IPS DF 6.9 (cell line): Measurements from ENCODE around the gene ARHGEF4.
A peak's percentile ranks its signal among the peaks of the same experiment; 100 is the strongest.

ENCODE experiments used
- DNase-seq: peaks from one replicate; pipeline ENCODE4 v3.0.0-alpha.2; 2013; ENCODE audit warnings: low read depth, low spot score
- H3K27ac ChIP-seq: one replicate; pipeline ENCODE4 v1.5.1; 2013; ENCODE audit warnings: low read length, control low read depth
- H3K27me3 ChIP-seq: 2 replicates; pipeline ENCODE4 v1.6.1; 2013; ENCODE audit warnings: mild to moderate bottlenecking, low read length; ENCODE audit not compliant: control insufficient read depth, insufficient read depth
- H3K36me3 ChIP-seq: 2 replicates; pipeline ENCODE4 v1.6.1; 2013; ENCODE audit warnings: low read length; ENCODE audit not compliant: control insufficient read depth, insufficient read depth
- H3K4me1 ChIP-seq: 2 replicates; pipeline ENCODE4 v1.6.1; 2013; ENCODE audit warnings: low read length; ENCODE audit not compliant: control insufficient read depth, insufficient read depth
- H3K4me3 ChIP-seq: 2 replicates; pipeline ENCODE4 v1.5.1; 2013; ENCODE audit warnings: mild to moderate bottlenecking, low read length
- H3K9me3 ChIP-seq: 2 replicates; pipeline ENCODE4 v1.6.1; 2013; ENCODE audit warnings: low read length, inconsistent platforms; ENCODE audit not compliant: control insufficient read depth, insufficient read depth
- WGBS: extraction: QIAGEN DNeasy Blood & Tissue Kit; methylation state at CpG from one replicate; pipeline ENCODE4 v1.1.7; 2013; ENCODE audit warnings: mixed read lengths, missing lambda C conversion rate; ENCODE audit not compliant: insufficient read length, insufficient coverage; 5-methylcytosine and 5-hydroxymethylcytosine counted together

ARHGEF4 gene

DNA sequence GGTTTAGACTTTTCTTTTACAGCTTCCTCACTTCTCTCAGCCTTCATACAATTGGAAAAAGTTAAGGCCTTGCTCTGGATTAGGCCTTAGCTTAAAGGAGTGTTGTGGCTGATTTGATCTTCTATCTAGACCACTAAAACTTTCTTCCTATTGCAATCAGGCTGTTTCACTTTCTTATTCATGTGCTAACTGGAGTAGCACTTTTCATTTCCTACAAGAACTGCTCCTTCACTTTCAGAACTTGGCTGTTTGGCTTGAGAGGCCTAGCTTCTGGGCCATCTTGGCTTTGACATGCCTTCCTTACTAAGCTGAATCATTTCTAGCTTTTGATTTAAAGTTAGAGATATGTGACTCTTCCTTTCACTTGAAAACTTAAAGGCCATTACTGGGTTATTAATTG lies 114.3 kb downstream of the ARHGEF4 start:
- no peaks in the 10 kb centered on the region for H3K4me1 ChIP-seq
- no peaks in the 10 kb centered on the region for H3K9me3 ChIP-seq
- H3K27me3 ChIP-seq: no peaks in the 10 kb centered on the region
- H3K4me3 ChIP-seq: no peak overlapping the region
- no peaks in the 10 kb centered on the region for H3K36me3 ChIP-seq
- DNase-seq: no peak
- no peak overlapping the region for H3K27ac ChIP-seq

DNA sequence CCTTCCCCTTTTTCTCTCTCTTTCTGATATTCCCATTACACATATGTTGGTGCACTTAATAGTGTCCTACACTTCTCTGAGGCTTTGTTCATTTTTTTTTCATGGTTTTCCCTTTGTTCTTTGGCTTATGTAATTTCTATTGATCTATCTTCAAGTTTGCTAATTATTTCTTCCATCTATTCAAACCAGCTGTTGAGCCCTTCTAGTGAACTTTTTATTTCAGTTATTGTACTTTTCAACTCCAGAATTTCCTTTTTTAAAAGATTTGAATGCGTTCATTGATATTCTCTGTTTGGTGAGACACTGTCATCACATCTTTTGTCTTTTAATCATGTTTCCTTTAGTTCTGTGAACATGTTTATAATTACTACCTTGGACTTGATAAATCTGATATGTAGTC lies 118.2 kb downstream of the ARHGEF4 start:
- H3K4me3 ChIP-seq: no peak overlapping the region
- WGBS: no CpG with 5 or more reads among the region's 1 CpG
- no peak overlapping the region for H3K27ac ChIP-seq
- no peaks in the 10 kb centered on the region for H3K36me3 ChIP-seq
- DNase-seq: no peak
- H3K9me3 ChIP-seq: no peaks in the 10 kb centered on the region
- no peaks in the 10 kb centered on the region for H3K27me3 ChIP-seq
- H3K4me1 ChIP-seq: no peaks in the 10 kb centered on the region

DNA sequence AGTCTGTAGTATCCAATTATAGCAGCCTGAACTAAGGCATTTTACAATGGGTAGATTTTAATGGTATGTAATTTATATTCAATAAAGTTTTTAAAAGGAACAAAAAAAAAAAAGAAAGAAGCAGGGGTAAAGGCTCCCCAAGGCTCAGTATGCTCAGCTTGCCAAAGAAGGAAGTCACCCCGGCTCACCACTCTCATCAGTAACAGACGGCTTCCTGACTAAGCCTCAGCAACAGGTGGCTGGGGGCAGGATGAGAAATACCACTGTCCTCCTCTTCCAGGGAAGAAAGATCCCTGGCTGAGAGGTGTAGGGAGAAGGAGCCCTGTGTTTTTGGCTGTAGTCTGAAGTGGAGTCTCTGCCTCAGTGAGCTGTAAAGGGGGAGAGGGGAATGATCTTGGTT lies 121.2 kb downstream of the ARHGEF4 start:
- no peak overlapping the region for H3K4me3 ChIP-seq
- no peaks in the 10 kb centered on the region for H3K9me3 ChIP-seq
- WGBS: no CpG with 5 or more reads among the region's 2 CpGs
- no peaks in the 10 kb centered on the region for H3K4me1 ChIP-seq
- no peak for DNase-seq
- no peak overlapping the region for H3K27ac ChIP-seq
- no peaks in the 10 kb centered on the region for H3K36me3 ChIP-seq
- H3K27me3 ChIP-seq: peaks cover 8% of the 10 kb centered on the region

DNA sequence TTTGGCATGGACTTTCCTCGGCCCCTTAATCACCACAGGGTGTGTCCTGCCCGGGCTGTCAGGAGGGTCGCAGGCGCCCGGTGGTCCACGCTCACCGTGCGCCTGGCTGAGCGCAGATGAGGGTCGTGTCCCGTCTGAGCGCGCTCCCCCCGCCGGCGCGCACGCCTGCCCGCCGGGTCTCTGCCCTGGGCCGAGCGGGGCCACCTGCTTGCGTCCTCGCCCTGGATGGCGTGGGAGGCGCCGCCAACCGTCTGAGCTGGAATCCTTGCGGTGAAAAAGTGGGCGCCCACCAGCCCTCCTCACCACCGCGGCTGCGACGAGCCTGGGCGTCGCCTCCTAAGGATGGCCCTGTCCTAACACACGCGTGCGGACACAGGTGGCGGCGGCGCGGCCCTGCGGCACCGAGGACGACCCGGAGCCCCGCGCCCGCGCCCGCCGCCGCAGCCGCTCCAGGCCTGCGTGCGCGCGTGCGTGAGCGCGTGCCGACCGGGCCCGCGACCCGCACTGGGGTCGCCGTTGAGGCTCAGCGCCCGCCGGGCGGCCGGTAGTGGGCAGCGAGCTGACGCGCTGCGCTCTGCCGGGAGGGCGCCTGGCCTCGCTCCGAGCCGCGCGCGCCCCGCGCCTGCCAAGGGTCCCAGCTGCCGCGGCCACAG lies 126.6 kb downstream of the ARHGEF4 start:
- Histone ChIP-seq H3K4me3 (peak overlapping the region; percentile 41; the same call in 1 of the 2 replicates), H3K27ac (no peak overlapping the region), H3K4me1 (peaks cover 13% of the 10 kb centered on the region), H3K9me3 (no peaks in the 10 kb centered on the region), H3K36me3 (no peaks in the 10 kb centered on the region), H3K27me3 (peaks cover 18% of the 10 kb centered on the region)
- DNase-seq: no peak
- no CpG with 5 or more reads among the region's 90 CpGs for WGBS

GRCh38 chr2:130963849-130964793 lies 127.4 kb downstream of the ARHGEF4 start:
- Histone ChIP-seq H3K4me1 (peaks cover 13% of the 10 kb centered on the region), H3K36me3 (no peaks in the 10 kb centered on the region), H3K27me3 (peaks cover 18% of the 10 kb centered on the region), H3K4me3 (peak overlapping the region; percentile 45; the same call in 1 of the 2 replicates), H3K27ac (no peak overlapping the region), H3K9me3 (no peaks in the 10 kb centered on the region)
- no CpG with 5 or more reads among the region's 84 CpGs for WGBS
- DNase-seq: peak; percentile 84

DNA sequence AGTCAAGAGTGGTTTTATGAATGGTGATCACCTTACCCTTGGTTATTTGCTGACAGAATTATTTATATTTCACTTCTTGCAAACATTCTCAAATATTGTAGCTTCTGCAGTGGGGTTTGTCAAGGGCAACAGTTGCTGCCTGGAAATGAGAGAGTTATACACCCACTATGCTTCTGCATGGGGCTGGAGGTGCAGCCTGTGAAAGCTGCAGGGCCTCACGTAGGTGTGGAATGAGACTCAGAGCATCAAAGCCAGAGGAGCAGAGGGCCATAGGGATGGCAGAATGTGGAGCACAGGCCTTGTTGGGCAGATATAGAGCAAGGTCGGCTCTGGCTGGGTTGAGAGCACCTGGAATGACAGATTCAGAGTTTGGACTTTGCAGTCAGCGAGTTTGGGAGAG lies 128.2 kb downstream of the ARHGEF4 start:
- no CpG with 5 or more reads among the region's 3 CpGs for WGBS
- H3K4me3 ChIP-seq: no peak overlapping the region
- no peaks in the 10 kb centered on the region for H3K36me3 ChIP-seq
- no peaks in the 10 kb centered on the region for H3K9me3 ChIP-seq
- peaks cover 13% of the 10 kb centered on the region for H3K4me1 ChIP-seq
- DNase-seq: no peak
- no peak overlapping the region for H3K27ac ChIP-seq
- peaks cover 18% of the 10 kb centered on the region for H3K27me3 ChIP-seq

- Histone ChIP-seq H3K9me3 (no peaks in the 10 kb centered on the region), H3K4me3 (no peak overlapping the region), H3K36me3 (no peaks in the 10 kb centered on the region), H3K27me3 (peaks cover 18% of the 10 kb centered on the region), H3K4me1 (peaks cover 13% of the 10 kb centered on the region), H3K27ac (no peak overlapping the region)
- DNase-seq: no peak
- WGBS: no CpG with 5 or more reads among the region's 15 CpGs
Observed at GRCh38 chr2:130966149-130966774, 129.5 kb downstream of the ARHGEF4 start.

GRCh38 chr2:130966775-130967490 lies 130.2 kb downstream of the ARHGEF4 start:
- no peak overlapping the region for H3K4me3 ChIP-seq
- no CpG with 5 or more reads among the region's 14 CpGs for WGBS
- peaks cover 18% of the 10 kb centered on the region for H3K27me3 ChIP-seq
- no peaks in the 10 kb centered on the region for H3K9me3 ChIP-seq
- H3K27ac ChIP-seq: no peak overlapping the region
- DNase-seq: no peak
- no peaks in the 10 kb centered on the region for H3K36me3 ChIP-seq
- peaks cover 13% of the 10 kb centered on the region for H3K4me1 ChIP-seq

GRCh38 chr2:130972410-130972809 lies 135.7 kb downstream of the ARHGEF4 start:
- H3K9me3 ChIP-seq: no peaks in the 10 kb centered on the region; the same call in 1 of the 2 replicates
- WGBS: no CpG with 5 or more reads among the region's 1 CpG
- no peak overlapping the region for H3K4me3 ChIP-seq
- H3K4me1 ChIP-seq: no peaks in the 10 kb centered on the region; the same call in 1 of the 2 replicates
- no peaks in the 10 kb centered on the region for H3K27me3 ChIP-seq
- no peaks in the 10 kb centered on the region for H3K36me3 ChIP-seq
- no peak for DNase-seq
- H3K27ac ChIP-seq: no peak overlapping the region

DNA sequence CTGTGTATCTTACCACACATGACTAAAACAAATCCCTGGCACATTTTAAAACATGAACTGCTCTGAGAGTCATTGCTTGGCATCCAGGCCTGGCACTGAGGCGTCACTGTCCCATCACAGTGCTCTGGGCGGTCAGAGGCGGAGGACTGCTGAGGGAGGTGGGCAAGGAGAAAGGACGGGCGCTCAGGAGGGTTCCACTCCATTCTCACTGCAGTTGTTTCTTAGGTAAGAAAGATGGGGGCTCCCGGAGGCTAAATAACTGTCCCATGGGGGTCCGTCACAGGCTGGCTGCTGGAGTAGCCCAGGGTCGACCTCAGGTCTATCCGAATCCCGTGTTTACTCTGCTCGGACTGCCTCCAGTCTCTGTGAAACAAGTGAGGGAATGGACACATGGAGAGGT lies 139.0 kb downstream of the ARHGEF4 start:
- Histone ChIP-seq H3K36me3 (no peaks in the 10 kb centered on the region), H3K4me1 (no peaks in the 10 kb centered on the region), H3K4me3 (no peak overlapping the region), H3K9me3 (peaks cover 1% of the 10 kb centered on the region; the same call in 1 of the 2 replicates), H3K27ac (no peak overlapping the region), H3K27me3 (no peaks in the 10 kb centered on the region)
- DNase-seq: no peak
- no CpG with 5 or more reads among the region's 11 CpGs for WGBS
